HG02763 (cell line): ENCODE data around the gene AFG3L2.

Source experiments
- ATAC-seq: cut with Tn5 transposase; IDR thresholded peaks from one replicate; pipeline ENCODE4 v1.9.1; 2021; ENCODE audit warnings: mild to moderate bottlenecking, moderate library complexity; ENCODE audit not compliant: unreplicated experiment

The AFG3L2 gene

GRCh38 chr18:12282442-12283039 lies 94.5 kb downstream of the AFG3L2 start:
- ATAC-seq, result no peak

GRCh38 chr18:12281861-12282260 lies 95.2 kb downstream of the AFG3L2 start:
- ATAC-seq, result no peak

GRCh38 chr18:12279781-12280531 lies 97.1 kb downstream of the AFG3L2 start:
- no peak for ATAC-seq
